HEK293 (cell line): ENCODE data around the gene DHRS2.

Experiments
- CTCF ChIA-PET: fragments of 350-600 bp; formaldehyde crosslinking; extraction: SDS; loops from one replicate; lab custom pipeline; 2021; ENCODE audit warnings: antibody characterized with exemption; lab: Yijun Ruan, JAX
- POLR2A ChIA-PET: fragments of 300-600 bp; formaldehyde crosslinking; extraction: SDS; loops from one replicate; lab custom pipeline; 2020; ENCODE audit warnings: antibody characterized with exemption, inconsistent platforms; lab: Yijun Ruan, JAX
- H3K27ac ChIP-seq: fragments of 200-500 bp; sonication (Bioruptor generic); 2 replicates; pipeline ENCODE4 v1.5.1; 2014; ENCODE audit warnings: low read depth, low read length, control low read depth, inconsistent platforms; ENCODE audit errors: extremely low read depth
- H3K36me3 ChIP-seq, 2 experiments: fragments of 200-500 bp in 1 of 2; sonication (Bioruptor generic) in 1 of 2; 1 replicate in 1 of 2; 2 replicates in 1 of 2; pipeline ENCODE4 v1.5.1; 2014 to 2017; ENCODE audit warnings: inconsistent platforms in 2 of 2, low read length in 2 of 2; ENCODE audit not compliant: control insufficient read depth in 2 of 2, insufficient read depth in 1 of 2
- H3K4me1 ChIP-seq: fragments of 200-500 bp; sonication (Bioruptor generic); 2 replicates; pipeline ENCODE4 v1.5.1; 2014; ENCODE audit warnings: mild to moderate bottlenecking, low read length, inconsistent platforms; ENCODE audit not compliant: control insufficient read depth, insufficient read depth
- H3K4me3 ChIP-seq: 2 replicates; pipeline ENCODE4 v1.5.1; 2011; ENCODE audit warnings: low read depth, mild to moderate bottlenecking, control low read depth, low read length, moderate library complexity
- H3K9me3 ChIP-seq: fragments of 200-500 bp; sonication (Bioruptor generic); 2 replicates; pipeline ENCODE4 v1.5.1; 2014; ENCODE audit warnings: low read depth, low read length, inconsistent platforms; ENCODE audit not compliant: control insufficient read depth, insufficient read depth
- HIC1 ChIP-seq: fragments of 450-650 bp; formaldehyde crosslinking; IDR thresholded peaks from 2 replicates; pipeline ENCODE4 v1.5.1; 2016; ENCODE audit warnings: missing biosample characterization, missing genetic modification characterization
- KLF17 ChIP-seq: fragments of 450-650 bp; formaldehyde crosslinking; IDR thresholded peaks from 2 replicates; pipeline ENCODE4 v1.5.1; 2016; ENCODE audit warnings: missing biosample characterization, missing genetic modification characterization
- KLF9 ChIP-seq: fragments of 450-650 bp; formaldehyde crosslinking; IDR thresholded peaks from 2 replicates; pipeline ENCODE4 v1.5.1; 2016; ENCODE audit warnings: missing biosample characterization, missing genetic modification characterization, low read depth
- MEIS1 ChIP-seq: sonication (generic); formaldehyde crosslinking; IDR thresholded peaks from 2 replicates; pipeline ENCODE4 v1.8.1; 2022; ENCODE audit warnings: missing genetic modification reagents, mild to moderate bottlenecking, borderline replicate concordance
- PATZ1 ChIP-seq: fragments of 450-650 bp; formaldehyde crosslinking; IDR thresholded peaks from 2 replicates; pipeline ENCODE4 v1.5.1; 2016; ENCODE audit warnings: missing biosample characterization, missing genetic modification characterization
- TCF7L2 ChIP-seq: IDR thresholded peaks from 2 replicates; pipeline ENCODE4 v1.6.1; 2011; ENCODE audit warnings: low read depth, mild to moderate bottlenecking, inconsistent platforms, low read length, moderate library complexity, borderline replicate concordance
- ZBTB1 ChIP-seq: fragments of 450-650 bp; formaldehyde crosslinking; IDR thresholded peaks from 2 replicates; pipeline ENCODE4 v1.5.1; 2016; ENCODE audit warnings: missing biosample characterization, missing genetic modification characterization
- ZBTB11 ChIP-seq: fragments of 450-650 bp; formaldehyde crosslinking; conservative IDR thresholded peaks from 2 replicates; pipeline ENCODE4 v1.5.1; 2016; ENCODE audit warnings: low read depth, missing biosample characterization, missing genetic modification characterization
- ZBTB20 ChIP-seq: fragments of 450-650 bp; formaldehyde crosslinking; IDR thresholded peaks from 2 replicates; pipeline ENCODE4 v1.5.1; 2016; ENCODE audit warnings: missing biosample characterization, missing genetic modification characterization
- ZBTB7A ChIP-seq: fragments of 450-650 bp; formaldehyde crosslinking; IDR thresholded peaks from 2 replicates; pipeline ENCODE4 v1.5.1; 2016; ENCODE audit warnings: low read depth, missing biosample characterization, missing genetic modification characterization
- ZBTB8A ChIP-seq: fragments of 450-650 bp; formaldehyde crosslinking; IDR thresholded peaks from 2 replicates; pipeline ENCODE4 v1.5.1; 2016; ENCODE audit warnings: missing biosample characterization, missing genetic modification characterization
- ZFHX2 ChIP-seq: fragments of 450-650 bp; formaldehyde crosslinking; conservative IDR thresholded peaks from 2 replicates; pipeline ENCODE4 v1.5.1; 2016; ENCODE audit warnings: missing biosample characterization, missing genetic modification characterization
- ZFP3 ChIP-seq: fragments of 450-650 bp; formaldehyde crosslinking; IDR thresholded peaks from 2 replicates; pipeline ENCODE4 v1.5.1; 2016; ENCODE audit warnings: low read depth, missing biosample characterization, missing genetic modification characterization
- ZFP69B ChIP-seq: fragments of 450-650 bp; formaldehyde crosslinking; IDR thresholded peaks from 2 replicates; pipeline ENCODE4 v1.5.1; 2016; ENCODE audit warnings: missing biosample characterization, missing genetic modification characterization
- ZNF121 ChIP-seq: fragments of 450-650 bp; formaldehyde crosslinking; IDR thresholded peaks from 2 replicates; pipeline ENCODE4 v1.5.1; 2016; ENCODE audit warnings: missing biosample characterization, missing genetic modification characterization
- ZNF157 ChIP-seq: fragments of 450-650 bp; formaldehyde crosslinking; IDR thresholded peaks from 2 replicates; pipeline ENCODE4 v1.5.1; 2016; ENCODE audit warnings: missing biosample characterization, missing genetic modification characterization
- ZNF175 ChIP-seq: fragments of 450-650 bp; formaldehyde crosslinking; IDR thresholded peaks from 2 replicates; pipeline ENCODE4 v1.5.1; 2016; ENCODE audit warnings: missing biosample characterization, missing genetic modification characterization
- ZNF221 ChIP-seq: fragments of 450-650 bp; formaldehyde crosslinking; IDR thresholded peaks from 2 replicates; pipeline ENCODE4 v1.5.1; 2017; ENCODE audit warnings: missing biosample characterization, missing genetic modification characterization, borderline replicate concordance
- ZNF274 ChIP-seq, 2 experiments: fragments of 200-500 bp in 1 of 2; fragments of 450-650 bp in 1 of 2; sonication (Bioruptor generic) in 1 of 2; formaldehyde crosslinking in 1 of 2; IDR thresholded peaks; 2 replicates each; pipeline versions ENCODE4 v1.5.1 to v1.6.1; 2014 to 2016; ENCODE audit warnings: borderline replicate concordance in 1 of 2, inconsistent platforms in 1 of 2, low read length in 1 of 2, missing biosample characterization in 1 of 2, missing genetic modification characterization in 1 of 2
- ZNF449 ChIP-seq: fragments of 450-650 bp; formaldehyde crosslinking; IDR thresholded peaks from 2 replicates; pipeline ENCODE4 v1.5.1; 2017; ENCODE audit warnings: missing biosample characterization, mild to moderate bottlenecking, missing genetic modification characterization, moderate library complexity
- ZNF623 ChIP-seq: fragments of 450-650 bp; formaldehyde crosslinking; IDR thresholded peaks from 2 replicates; pipeline ENCODE4 v1.5.1; 2016; ENCODE audit warnings: missing biosample characterization, missing genetic modification characterization
- ZXDB ChIP-seq: fragments of 450-650 bp; formaldehyde crosslinking; IDR thresholded peaks from 2 replicates; pipeline ENCODE4 v1.5.1; 2016; ENCODE audit warnings: missing biosample characterization, missing genetic modification characterization
- TF ChIP-seq, protein P1 (sequence below): fragments of 450-650 bp; formaldehyde crosslinking; IDR thresholded peaks from 2 replicates; pipeline ENCODE4 v1.5.1; 2016; ENCODE audit warnings: missing biosample characterization, missing genetic modification characterization
- TF ChIP-seq, protein P2 (sequence below): fragments of 450-650 bp; IDR thresholded peaks from 2 replicates; pipeline ENCODE4 v1.5.1; 2018; ENCODE audit warnings: missing biosample characterization, missing genetic modification characterization

Gene DHRS2

GRCh38 chr14:23654231-23654630 is 18.1 kb downstream of the DHRS2 start:
- no peaks in the 10 kb centered on the region for H3K36me3 ChIP-seq
- CTCF ChIA-PET = no interaction called here
- no peak overlapping the region for H3K4me3 ChIP-seq
- POLR2A ChIA-PET = no interaction called here
- TF ChIP-seq KLF9 (no peak), ZBTB1 (tag by site-specific recombination) (no peak), ZBTB8A (tag by site-specific recombination) (no peak), ZNF623 (tag by site-specific recombination) (no peak), KLF17 (tag by site-specific recombination) (no peak), ZBTB7A (tag by site-specific recombination) (no peak), HIC1 (tag by site-specific recombination) (no peak), ZNF157 (tag by site-specific recombination) (no peak), MEIS1 (CRISPR knock-in tag) (no peak), ZXDB (no peak), ZNF121 (no peak), ZFP3 (no peak), ZFHX2 (no peak), ZBTB20 (tag by site-specific recombination) (no peak)
- TF ChIP-seq, protein P1, sequence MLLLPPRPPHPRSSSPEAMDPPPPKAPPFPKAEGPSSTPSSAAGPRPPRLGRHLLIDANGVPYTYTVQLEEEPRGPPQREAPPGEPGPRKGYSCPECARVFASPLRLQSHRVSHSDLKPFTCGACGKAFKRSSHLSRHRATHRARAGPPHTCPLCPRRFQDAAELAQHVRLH = no peak
- TF ChIP-seq, all 188 proteins: peak for 0
- H3K27ac ChIP-seq = no peak overlapping the region
- no peaks in the 10 kb centered on the region for H3K4me1 ChIP-seq
- H3K9me3 ChIP-seq = no peaks in the 10 kb centered on the region

- H3K9me3 ChIP-seq = no peaks in the 10 kb centered on the region
- H3K4me1 ChIP-seq = no peaks in the 10 kb centered on the region
- ChIA-PET CTCF (interaction anchor here (0.6 to 3.6 kb wide), 3 partner anchors 8 to 679 kb away, joined by 3 to 17 read pairs (median 6); no protein-coding TSS in a partner anchor), POLR2A (no interaction called here)
- H3K27ac ChIP-seq = no peak overlapping the region
- H3K36me3 ChIP-seq = no peaks in the 10 kb centered on the region
- H3K4me3 ChIP-seq = no peak overlapping the region
- TF ChIP-seq ZNF175 (tag by site-specific recombination) (no peak), ZNF274 (IDR thresholded peaks at IDR 0.05; ENCODE audit: low read length) (no peak), ZNF274 (tag by site-specific recombination; IDR thresholded peaks at IDR 0.05; ENCODE audit: borderline replicate concordance) (no peak), ZFP69B (tag by site-specific recombination) (no peak), PATZ1 (tag by site-specific recombination) (no peak), ZNF221 (no peak), TCF7L2 (no peak), ZBTB11 (tag by site-specific recombination) (no peak), ZNF449 (tag by site-specific recombination) (no peak)
- TF ChIP-seq, protein P2, sequence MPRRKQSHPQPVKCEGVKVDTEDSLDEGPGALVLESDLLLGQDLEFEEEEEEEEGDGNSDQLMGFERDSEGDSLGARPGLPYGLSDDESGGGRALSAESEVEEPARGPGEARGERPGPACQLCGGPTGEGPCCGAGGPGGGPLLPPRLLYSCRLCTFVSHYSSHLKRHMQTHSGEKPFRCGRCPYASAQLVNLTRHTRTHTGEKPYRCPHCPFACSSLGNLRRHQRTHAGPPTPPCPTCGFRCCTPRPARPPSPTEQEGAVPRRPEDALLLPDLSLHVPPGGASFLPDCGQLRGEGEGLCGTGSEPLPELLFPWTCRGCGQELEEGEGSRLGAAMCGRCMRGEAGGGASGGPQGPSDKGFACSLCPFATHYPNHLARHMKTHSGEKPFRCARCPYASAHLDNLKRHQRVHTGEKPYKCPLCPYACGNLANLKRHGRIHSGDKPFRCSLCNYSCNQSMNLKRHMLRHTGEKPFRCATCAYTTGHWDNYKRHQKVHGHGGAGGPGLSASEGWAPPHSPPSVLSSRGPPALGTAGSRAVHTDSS (tag by site-specific recombination) = no peak
These were observed 21.9 kb downstream of the DHRS2 start for GRCh38 chr14:23657959-23658470.
